Measurements from ENCODE around the gene FBXO45.

- TF ChIP-seq ZC3H4 (CRISPR knock-in tag; IDR thresholded peaks at IDR 0.05; ENCODE audit: borderline replicate concordance) (no peak), HDGF (IDR thresholded peaks at IDR 0.05) (no peak), ZNF699 (CRISPR knock-in tag; IDR thresholded peaks at IDR 0.05; ENCODE audit: insufficient replicate concordance) (no peak), ASH1L (IDR thresholded peaks at IDR 0.05; ENCODE audit: borderline replicate concordance, low read depth, partially characterized antibody) (no peak), PHF20 (IDR thresholded peaks at IDR 0.05; ENCODE audit: partially characterized antibody) (no peak), TAF1 (IDR thresholded peaks at IDR 0.05; ENCODE audit: control insufficient read depth, extremely low read depth, insufficient read depth, low read length, severe bottlenecking) (no peak), THRA (IDR thresholded peaks at IDR 0.05) (no peak), NFYB (IDR thresholded peaks at IDR 0.05; ENCODE audit: extremely low read depth, insufficient read length) (no peak), POLR2AphosphoS5 (IDR thresholded peaks at IDR 0.05; ENCODE audit: control insufficient read depth, insufficient read depth, low read depth, low read length) (no peak), CTCF (IDR thresholded peaks at IDR 0.05 in 2 of 3, conservative IDR thresholded peaks at IDR 0.05 in 1 of 3; ENCODE audit: insufficient read depth in 2 of 3, low read depth in 1 of 3, low read length in 3 of 3) (no peak)
Observed at GRCh38 chr3:196624907-196625306, 56.4 kb downstream of the FBXO45 start.
